SKM-1 treated with dmso at 0.1 percent for 144 hours (cell line): ENCODE data around the gene PTER.

Experiments
- DNase-seq: peaks from one replicate; lab custom pipeline; 2025; ENCODE audit not compliant: unreplicated experiment; lab: John Stamatoyannopoulos, UW

Gene PTER

GRCh38 chr10:16529853-16530252, 93.0 kb downstream of the PTER start:
- no peak for DNase-seq

GRCh38 chr10:16536155-16536554, 99.3 kb downstream of the PTER start:
- DNase-seq: no peak

- no peak for DNase-seq
Measured at GRCh38 chr10:16544099-16544498, 107.3 kb downstream of the PTER start.

GRCh38 chr10:16544591-16544990, 107.8 kb downstream of the PTER start:
- no peak for DNase-seq

GRCh38 chr10:16545116-16545736, 108.4 kb downstream of the PTER start:
- peak; percentile 2 for DNase-seq

- no peak for DNase-seq
Measured at GRCh38 chr10:16547973-16548372, 111.2 kb downstream of the PTER start.

- no peak for DNase-seq
Measured at GRCh38 chr10:16559236-16559773, 122.5 kb downstream of the PTER start.

GRCh38 chr10:16562891-16563290, 126.1 kb downstream of the PTER start:
- DNase-seq: no peak
